DOHH2 (cell line): ENCODE results near the gene CDK19.

Experiments
- EZH2phosphoT487 ChIP-seq: fragments of 200-600 bp; sonication (generic); IDR thresholded peaks from 2 replicates; pipeline ENCODE4 v1.6.1; 2017; ENCODE audit warnings: borderline replicate concordance, mild to moderate bottlenecking, antibody characterized with exemption, low read length, moderate library complexity, mixed read lengths
- TF ChIP-seq, protein P1 (sequence below): fragments of 200-600 bp; sonication (generic); IDR thresholded peaks from one replicate; pipeline ENCODE4 v1.5.1; 2014; ENCODE audit warnings: antibody characterized with exemption, mild to moderate bottlenecking, low read depth, low read length; ENCODE audit not compliant: poor library complexity, severe bottlenecking

DNA sequence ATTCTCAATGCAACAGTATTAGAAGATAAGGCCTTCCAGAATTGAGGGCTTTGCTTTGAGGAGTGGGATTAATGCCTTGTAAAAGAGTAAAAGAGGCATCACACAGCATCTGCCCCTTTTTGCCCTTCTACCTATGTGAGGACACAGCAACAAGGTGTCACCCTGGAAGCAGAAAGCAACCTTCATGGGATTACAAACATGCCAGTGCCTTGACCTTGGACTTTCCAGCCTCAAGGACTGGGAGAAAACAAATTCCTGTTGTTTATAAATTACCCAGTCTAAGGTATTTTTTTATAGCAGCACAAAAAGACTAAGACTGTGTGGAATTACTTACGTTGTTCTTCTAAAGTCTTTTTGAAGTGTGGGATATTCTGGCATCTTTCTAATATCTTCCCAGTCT is 188.8 kb downstream of the CDK19 start:
- TF ChIP-seq, protein P1, sequence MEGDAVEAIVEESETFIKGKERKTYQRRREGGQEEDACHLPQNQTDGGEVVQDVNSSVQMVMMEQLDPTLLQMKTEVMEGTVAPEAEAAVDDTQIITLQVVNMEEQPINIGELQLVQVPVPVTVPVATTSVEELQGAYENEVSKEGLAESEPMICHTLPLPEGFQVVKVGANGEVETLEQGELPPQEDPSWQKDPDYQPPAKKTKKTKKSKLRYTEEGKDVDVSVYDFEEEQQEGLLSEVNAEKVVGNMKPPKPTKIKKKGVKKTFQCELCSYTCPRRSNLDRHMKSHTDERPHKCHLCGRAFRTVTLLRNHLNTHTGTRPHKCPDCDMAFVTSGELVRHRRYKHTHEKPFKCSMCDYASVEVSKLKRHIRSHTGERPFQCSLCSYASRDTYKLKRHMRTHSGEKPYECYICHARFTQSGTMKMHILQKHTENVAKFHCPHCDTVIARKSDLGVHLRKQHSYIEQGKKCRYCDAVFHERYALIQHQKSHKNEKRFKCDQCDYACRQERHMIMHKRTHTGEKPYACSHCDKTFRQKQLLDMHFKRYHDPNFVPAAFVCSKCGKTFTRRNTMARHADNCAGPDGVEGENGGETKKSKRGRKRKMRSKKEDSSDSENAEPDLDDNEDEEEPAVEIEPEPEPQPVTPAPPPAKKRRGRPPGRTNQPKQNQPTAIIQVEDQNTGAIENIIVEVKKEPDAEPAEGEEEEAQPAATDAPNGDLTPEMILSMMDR: no peak
- no peak for TF ChIP-seq EZH2phosphoT487
